ENCODE measurements around the gene CTNNA2. TPM values are rescaled to one million over a fixed set of nuclear protein-coding genes. Genes with fewer than 3 reads are reported as not detected.

Gene CTNNA2
- total and polyA plus RNA-seq, 2 of the 8 experiments (the other 6 are each of a cell fraction or from before 2014, with no cell fraction given): 3.9 to 9.0 TPM

DNA sequence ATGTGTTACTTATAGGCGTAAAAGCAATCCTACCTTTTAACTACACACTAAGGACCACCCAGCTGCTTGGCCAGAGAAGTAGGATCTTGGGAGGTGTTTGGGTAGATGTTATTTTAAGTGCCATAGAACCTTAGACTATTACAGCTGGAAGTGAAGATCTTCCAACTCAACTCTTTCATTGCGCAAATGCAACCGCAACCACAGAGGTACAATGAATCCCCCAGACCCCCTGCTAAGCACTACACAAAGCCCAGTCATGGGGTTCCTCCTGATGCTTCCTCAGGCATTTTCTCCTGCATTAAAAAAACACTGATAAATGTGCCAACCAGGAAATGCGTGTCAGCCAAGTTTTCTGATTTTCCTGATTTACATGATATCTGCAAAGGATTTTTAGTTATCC is 545.7 kb downstream of the CTNNA2 start:
- no peak overlapping the region for H2BK120ac ChIP-seq (replicated peaks; ENCODE audit: low read depth, low read length)
- H3K23ac ChIP-seq (ENCODE audit: insufficient read length): no peak overlapping the region
- FAIRE-seq (peak; percentile 66), DNase-seq (ENCODE audit: low read depth in 1 of 2, low spot score in 2 of 2) (peak in 1 of 2 experiments; percentile 13)
- POLR2A ChIA-PET (ENCODE audit: partially characterized antibody): no interaction called here
- H3K23me2 ChIP-seq (ENCODE audit: low read depth, low read length): no peaks in the 10 kb centered on the region; the same call in 1 of the 2 replicates
- no peak overlapping the region for H3K18ac ChIP-seq (ENCODE audit: extremely low read depth, low read length)
- WGBS, 2 experiments (ENCODE audit: extremely low coverage in 1 of 2, insufficient coverage in 1 of 2, insufficient read length in 1 of 2, insufficient replicate concordance in 2 of 2, low coverage in 1 of 2, low lambda C conversion rate in 2 of 2, missing lambda C conversion rate in 1 of 2): 45% methylated on average over 4 of the region's 4 CpGs; no CpG with 5 or more reads in 1 of the 2 experiments
- H2BK12ac ChIP-seq (ENCODE audit: low read depth, low read length): no peak overlapping the region
- H3K36me3 ChIP-seq (ENCODE audit: control insufficient read depth in 2 of 4, insufficient read depth in 4 of 4, low read length in 3 of 4): no peaks in the 10 kb centered on the region
- H3K4me1 ChIP-seq (replicated peaks in 1 of 4; ENCODE audit: control insufficient read depth in 3 of 4, insufficient read depth in 4 of 4, low read length in 3 of 4): peaks cover 1 to 20% (median 15%) of the 10 kb centered on the region in 4 experiments; a peak in 6 of 7 replicates
- H3K27ac ChIP-seq (ENCODE audit: low read depth, low read length): no peak overlapping the region
- no peak overlapping the region for H2BK5ac ChIP-seq (ENCODE audit: low read depth, low read length)
- no peak overlapping the region for H2BK15ac ChIP-seq (ENCODE audit: low read length)
- no peak overlapping the region for H2AFZ ChIP-seq (ENCODE audit: low read length)
- peak overlapping the region in 1 of 4 experiments; percentile 14; a peak in 1 of 8 replicates for H3K4me3 ChIP-seq (ENCODE audit: extremely low read depth in 1 of 4, insufficient read depth in 2 of 4, low read depth in 3 of 4, low read length in 4 of 4)
- H3K79me2 ChIP-seq (ENCODE audit: control insufficient read depth in 1 of 2, insufficient read depth in 2 of 2, low read length in 2 of 2): no peaks in the 10 kb centered on the region
- no peaks in the 10 kb centered on the region for H3K79me1 ChIP-seq (ENCODE audit: low read depth, low read length)
- no peak overlapping the region for H3K14ac ChIP-seq (ENCODE audit: insufficient read length)
- no peak overlapping the region for H3K4ac ChIP-seq (replicated peaks; ENCODE audit: insufficient read length, low read depth, low read length)
- H3K9me3 ChIP-seq (ENCODE audit: insufficient read depth in 2 of 2, low read depth in 1 of 2, low read length in 1 of 2): no peaks in the 10 kb centered on the region
- no peaks in the 10 kb centered on the region for H3K27me3 ChIP-seq (replicated peaks in 1 of 4; ENCODE audit: control insufficient read depth in 3 of 4, extremely low read depth in 1 of 4, insufficient read depth in 3 of 4, low read length in 3 of 4)
- no peak overlapping the region for H3K9ac ChIP-seq (replicated peaks in 1 of 4; ENCODE audit: extremely low read depth in 1 of 4, low read depth in 3 of 4, low read length in 3 of 4)
- H2AK5ac ChIP-seq (ENCODE audit: low read depth, low read length): no peak overlapping the region
- no peak overlapping the region for H3K56ac ChIP-seq (replicated peaks; ENCODE audit: insufficient read length, low read depth, low read length)
- CTCF ChIA-PET (ENCODE audit: partially characterized antibody): interaction anchor here (1.5 kb wide), 1 partner anchor 15 kb away, joined by 6 read pairs; no protein-coding TSS in a partner anchor
- H4K20me1 ChIP-seq (replicated peaks in 1 of 2; ENCODE audit: control insufficient read depth in 1 of 2, insufficient read depth in 2 of 2, low read length in 2 of 2): no peaks in the 10 kb centered on the region
- H4K91ac ChIP-seq (replicated peaks; ENCODE audit: insufficient read length, low read length): no peak overlapping the region
- no peak overlapping the region for H2BK20ac ChIP-seq (ENCODE audit: low read length)
- no peak overlapping the region for H4K8ac ChIP-seq (ENCODE audit: extremely low read depth, insufficient read depth, low read length)
- no peak for TF ChIP-seq NANOG (IDR thresholded peaks at IDR 0.05; ENCODE audit: insufficient read depth, low read depth, low read length, poor library complexity, severe bottlenecking)
- peak; percentile 92 for TF ChIP-seq CEBPB (IDR thresholded peaks at IDR 0.05; ENCODE audit: low read depth, low read length)
- peak overlapping the region; percentile 41 to 44; a peak in 3 of 4 replicates for H3K4me2 ChIP-seq (ENCODE audit: insufficient read depth in 1 of 2, low read depth in 2 of 2, low read length in 2 of 2)
- H4K5ac ChIP-seq (ENCODE audit: insufficient read length, low read depth, low read length): no peak overlapping the region

Measured in H1 (cell line).